Measurements from ENCODE around the gene PPP3CB. TPM values are rescaled to one million over a fixed set of nuclear protein-coding genes. Genes with fewer than 3 reads are reported as not detected.

PPP3CB gene
- total RNA-seq, 4 donors from 2014 or later = 24.1 to 40.2 (median 30.6) TPM

- no peak for DNase-seq
- Histone ChIP-seq H3K4me3 (no peak overlapping the region), H3K27me3 (no peaks in the 10 kb centered on the region), H3K36me3 (peaks cover 5 to 93% (median 25%) of the 10 kb centered on the region in 3 donors), H3K4me1 (no peaks in the 10 kb centered on the region), H3K27ac (no peak overlapping the region), H3K9me3 (no peaks in the 10 kb centered on the region)
- 91 to 95% methylated on average over 4 of the region's 4 CpGs for WGBS, 2 donors
- TF ChIP-seq CTCF (IDR thresholded peaks at IDR 0.05) (no peak), POLR2A (IDR thresholded peaks at IDR 0.05) (no peak)
- intact Hi-C loops (cut with DNase I) = no loop called here
Measured at GRCh38 chr10:73388228-73388627, 107.6 kb downstream of the PPP3CB start.

GRCh38 chr10:73386583-73386982 is 109.2 kb downstream of the PPP3CB start:
- no peak for DNase-seq
- Histone ChIP-seq H3K27ac (no peak overlapping the region), H3K4me3 (no peak overlapping the region), H3K36me3 (peaks cover 13 to 100% (median 38%) of the 10 kb centered on the region in 3 donors), H3K27me3 (no peaks in the 10 kb centered on the region), H3K4me1 (no peaks in the 10 kb centered on the region), H3K9me3 (no peaks in the 10 kb centered on the region)
- TF ChIP-seq CTCF (IDR thresholded peaks at IDR 0.05) (no peak), POLR2A (IDR thresholded peaks at IDR 0.05) (no peak)
- 94 to 98% methylated on average over 7 of the region's 7 CpGs for WGBS, 2 donors
- intact Hi-C loops (cut with DNase I) = no loop called here

Small RNA genes within 50 kb of the gene (small RNA-seq; reads per million reads assigned to genes)
- 0 reads per million in 4 donors for gene RNU6-883P

Other genes with a start within 250 kb of the PPP3CB start
- 10 to 100 TPM; 13.4 to 35.4 (median 25.2) TPM for gene DNAJC9, start 248.8 kb downstream of the PPP3CB start, total RNA-seq
- gene MRPS16, start 243.4 kb downstream of the PPP3CB start, total RNA-seq = 10 to 100 TPM; 36.8 to 60.3 (median 54.2) TPM
- 1 to 10 TPM in 1 of 4 donors, under 1 TPM in 3; 0.22 to 2.5 (median 0.66) TPM for gene CFAP70, start 137.2 kb downstream of the PPP3CB start, total RNA-seq
- 100 to 1,000 TPM in 3 of 4 donors, 10 to 100 TPM in 1; 95.8 to 130 (median 108) TPM for gene ANXA7, start 82.0 kb downstream of the PPP3CB start, total RNA-seq
- 1 to 10 TPM in 3 of 4 donors, under 1 TPM in 1; 0.88 to 2.5 (median 2.1) TPM for gene MSS51, start 62.5 kb downstream of the PPP3CB start, total RNA-seq
- gene USP54, start 95.3 kb upstream of the PPP3CB start, total RNA-seq = 10 to 100 TPM; 17.8 to 37.4 (median 32.7) TPM
- gene MYOZ1, start 145.4 kb upstream of the PPP3CB start, total RNA-seq = 1 to 10 TPM in 1 of 4 donors, under 1 TPM in 2, not detected in 1; 0.19 to 1.2 (median 0.79) TPM
- under 1 TPM; 0.19 to 0.48 (median 0.24) TPM for gene SYNPO2L, start 160.0 kb upstream of the PPP3CB start, total RNA-seq
- gene AGAP5, start 202.1 kb upstream of the PPP3CB start, total RNA-seq = 1 to 10 TPM; 1.7 to 7.9 (median 5.9) TPM
- gene SEC24C, start 248.3 kb upstream of the PPP3CB start, total RNA-seq = 10 to 100 TPM; 59.1 to 78.8 (median 64.6) TPM